HG03066 (cell line): ENCODE data around the gene BUD23.
"Not testable (repeated sequence)": the region's sequence is repeated elsewhere in the genome, so short reads cannot be mapped to it uniquely, and the experiment has no call there.

ENCODE experiments used
- ATAC-seq: cut with Tn5 transposase; IDR thresholded peaks from one replicate; pipeline ENCODE4 v1.9.1; 2021; ENCODE audit warnings: low read depth; ENCODE audit not compliant: unreplicated experiment

Gene BUD23, protein sequence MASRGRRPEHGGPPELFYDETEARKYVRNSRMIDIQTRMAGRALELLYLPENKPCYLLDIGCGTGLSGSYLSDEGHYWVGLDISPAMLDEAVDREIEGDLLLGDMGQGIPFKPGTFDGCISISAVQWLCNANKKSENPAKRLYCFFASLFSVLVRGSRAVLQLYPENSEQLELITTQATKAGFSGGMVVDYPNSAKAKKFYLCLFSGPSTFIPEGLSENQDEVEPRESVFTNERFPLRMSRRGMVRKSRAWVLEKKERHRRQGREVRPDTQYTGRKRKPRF

GRCh38 chr7:73683056-73683787 lies at the start of gene BUD23, which contains the start of gene DNAJC30:
TSS of gene BUD23 (plus strand) at chr7:73683597. CDS start at chr7:73683626, 29 bp downstream.
TSS of gene DNAJC30 (minus strand) at chr7:73683453. CDS start at chr7:73683423, 30 bp downstream.
- peak; percentile 89 for ATAC-seq

GRCh38 chr7:73633844-73634243 lies 49.6 kb upstream of the BUD23 start:
- no peak for ATAC-seq

- ATAC-seq, result no peak
Observed at GRCh38 chr7:73635428-73636200, 47.8 kb upstream of the BUD23 start.

- no peak for ATAC-seq
Observed at GRCh38 chr7:73638911-73639310, 44.5 kb upstream of the BUD23 start.

DNA sequence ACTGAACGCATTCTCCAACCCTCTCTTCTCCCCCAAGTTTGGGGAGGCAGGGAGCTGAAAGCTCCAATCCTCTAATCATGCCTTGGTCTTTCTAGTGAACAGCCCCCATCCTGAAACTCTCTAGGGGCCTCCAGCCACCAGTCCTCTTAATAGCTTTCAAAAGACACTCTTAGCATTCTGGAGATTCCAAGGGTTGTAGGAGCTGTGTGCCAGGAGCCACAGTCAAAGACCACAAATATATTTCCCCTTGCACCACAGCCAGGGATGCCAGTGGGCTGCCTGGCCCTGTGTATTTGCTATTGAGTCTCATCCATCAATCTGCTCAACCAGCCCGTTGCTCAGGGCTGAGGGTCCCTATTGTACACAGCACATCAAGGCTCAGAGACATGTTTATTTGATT lies 40.6 kb upstream of the BUD23 start:
- no peak for ATAC-seq

GRCh38 chr7:73644688-73645286 lies 38.6 kb upstream of the BUD23 start:
- ATAC-seq, result no peak

- ATAC-seq, result no peak
Observed at GRCh38 chr7:73645643-73646174, 37.7 kb upstream of the BUD23 start.

DNA sequence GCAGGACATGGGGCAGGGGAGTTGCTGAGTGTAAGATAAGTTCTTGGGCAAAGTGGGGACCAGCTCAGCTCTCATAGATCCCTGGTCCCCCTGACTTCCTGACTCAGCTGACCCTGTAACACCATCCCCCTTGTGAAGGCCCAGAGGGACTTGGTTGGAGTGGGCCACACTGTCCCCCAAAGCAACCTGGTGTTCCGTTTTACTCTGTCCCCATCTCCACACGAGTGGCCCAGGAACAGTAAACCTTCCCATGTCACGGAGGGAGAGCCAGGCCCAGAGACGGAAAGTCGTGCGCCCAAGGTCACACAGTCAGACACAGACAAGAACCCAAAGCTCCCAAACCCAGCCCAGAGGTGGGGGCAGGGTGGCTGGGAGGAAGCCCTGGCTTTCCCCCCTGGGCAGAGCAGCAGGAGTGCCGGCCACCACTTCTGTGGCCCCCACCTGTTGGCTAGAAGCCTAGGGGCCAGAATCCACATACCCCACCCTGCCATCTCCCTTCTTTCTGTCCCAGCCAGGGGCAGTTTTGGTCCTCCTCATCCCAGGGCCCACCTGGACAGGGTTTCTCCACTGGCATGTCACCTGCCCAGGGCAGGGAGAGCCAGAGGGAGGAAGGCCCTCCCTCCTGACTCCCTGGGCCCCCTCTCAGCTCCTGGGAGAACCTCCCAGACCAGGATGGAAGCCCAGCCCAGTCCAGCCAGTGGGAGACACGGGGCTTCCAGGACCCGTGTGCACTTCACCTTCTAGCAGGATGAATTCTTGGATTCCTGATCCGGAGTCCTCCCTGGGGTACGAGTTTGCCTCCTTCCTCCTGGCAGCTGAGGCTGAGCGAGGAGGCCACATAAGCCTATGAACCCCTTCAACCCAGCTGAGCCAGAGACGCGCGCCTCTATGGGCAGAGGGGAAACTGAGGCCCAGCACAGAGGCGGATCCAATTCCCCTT lies 36.3 kb upstream of the BUD23 start:
- no peak for ATAC-seq

DNA sequence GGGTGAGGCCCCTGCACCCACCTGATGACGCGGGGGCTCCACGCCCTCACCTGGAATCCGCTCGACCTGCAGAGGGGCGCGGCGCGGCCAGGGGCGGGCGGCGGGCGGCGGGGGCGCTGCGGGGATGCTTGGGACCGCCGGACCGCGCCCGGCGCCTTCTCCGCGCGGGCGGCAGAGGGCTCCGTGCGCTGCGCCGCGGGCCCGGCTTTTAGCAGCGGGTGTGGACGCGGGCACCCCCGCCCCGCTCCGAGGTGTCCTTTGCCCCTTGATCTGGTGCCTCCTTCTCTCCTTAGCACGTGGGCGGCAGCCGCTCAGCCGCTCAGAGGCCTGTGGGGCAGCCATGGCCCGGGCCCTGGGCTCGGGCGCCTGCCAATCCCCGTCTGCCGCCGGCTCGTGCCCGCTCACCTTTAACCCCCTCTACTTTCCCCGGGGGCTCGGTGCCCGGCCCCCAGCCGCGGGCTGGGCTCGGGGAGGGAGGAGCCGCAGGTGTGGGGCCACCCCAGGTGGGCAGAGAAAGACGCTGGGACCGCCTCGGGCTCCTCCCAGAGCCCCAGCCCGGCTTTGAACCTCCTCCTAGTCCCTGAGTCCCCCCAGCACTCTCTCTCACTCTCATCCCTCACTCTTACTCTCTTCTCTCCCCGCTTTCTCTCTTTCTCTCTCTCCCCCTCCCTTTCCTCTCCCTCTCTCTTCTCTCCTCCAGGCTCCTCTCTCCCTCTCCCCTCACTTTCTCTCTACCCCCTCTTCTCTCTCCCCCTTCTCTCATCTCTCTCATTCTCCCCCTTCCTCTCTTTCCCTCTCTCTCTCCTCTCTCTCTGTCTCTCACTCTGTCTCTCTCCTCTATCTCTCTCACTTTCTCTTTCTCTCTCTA lies 35.4 kb upstream of the BUD23 start:
- ATAC-seq, result no peak

- ATAC-seq, result no peak
Observed at GRCh38 chr7:73648593-73649332, 34.6 kb upstream of the BUD23 start.

DNA sequence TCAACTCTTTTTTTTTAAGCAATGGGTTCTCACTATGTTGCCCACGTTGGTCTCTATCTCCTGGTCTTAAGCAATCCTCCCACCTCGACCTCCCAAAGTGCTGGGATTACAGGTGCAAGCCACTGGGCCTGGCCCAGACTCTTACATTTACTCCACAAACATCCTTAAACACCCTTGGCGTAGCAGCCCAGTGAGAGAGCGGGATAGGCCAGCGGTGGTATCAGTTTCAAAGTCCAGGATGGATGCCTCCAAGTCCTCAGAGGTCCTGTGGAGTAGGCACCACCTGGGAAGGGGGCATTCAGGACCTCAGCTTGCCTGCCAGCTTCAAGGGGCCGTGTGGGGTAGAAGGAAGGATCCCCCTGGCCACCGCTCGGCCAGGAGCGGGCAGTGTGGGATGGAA lies 33.8 kb upstream of the BUD23 start:
- no peak for ATAC-seq

- ATAC-seq, result no peak
Observed at GRCh38 chr7:73650524-73650923, 32.9 kb upstream of the BUD23 start.

- no peak for ATAC-seq
Observed at GRCh38 chr7:73652541-73652949, 30.9 kb upstream of the BUD23 start.

GRCh38 chr7:73655309-73655708 lies 28.1 kb upstream of the BUD23 start:
- not testable (repeated sequence) for ATAC-seq

- ATAC-seq, result no peak
Observed at GRCh38 chr7:73659983-73660382, 23.4 kb upstream of the BUD23 start.

- ATAC-seq, result not testable (repeated sequence)
Observed at GRCh38 chr7:73660594-73660993, 22.8 kb upstream of the BUD23 start.

- ATAC-seq, result no peak
Observed at GRCh38 chr7:73663033-73663432, 20.4 kb upstream of the BUD23 start.
